ENCODE measurements around the gene ARID1B. TPM values are rescaled to one million over a fixed set of nuclear protein-coding genes. Genes with fewer than 3 reads are reported as not detected.

The ARID1B gene
- total and polyA plus RNA-seq, 2 donors (not counting 1 experiment from before 2014, with no cell fraction given) = 47.2 to 280 TPM

GRCh38 chr6:157019115-157019641, 242.0 kb downstream of the ARID1B start:
- peaks cover 77% of the 10 kb centered on the region for H3K4me1 Mint-ChIP-seq
- no peaks in the 10 kb centered on the region for H3K27me3 ChIP-seq (replicated peaks in 1 of 4; ENCODE audit: control extremely low read depth in 1 of 4, control insufficient read depth in 3 of 4, insufficient read depth in 4 of 4, low read length in 3 of 4)
- H3K79me2 ChIP-seq (ENCODE audit: control insufficient read depth, insufficient read depth, low read length) = peaks cover 73% of the 10 kb centered on the region
- peaks cover 40 to 43% of the 10 kb centered on the region in 2 donors for H3K4me1 ChIP-seq (ENCODE audit: control insufficient read depth in 2 of 2, insufficient read depth in 2 of 2, low read length in 2 of 2)
- intact Hi-C loops (cut with micrococcal nuclease) = loop anchor here (1.0 to 5.0 kb wide), 3 partner anchors 42 to 455 kb away; no protein-coding TSS in a partner anchor
- ATAC-seq (ENCODE audit: low read depth) (no peak), DNase-seq (peak; percentile 72)
- POLR2A ChIA-PET = interaction anchor here (0.5 to 1.0 kb wide), 2 partner anchors 20 to 299 kb away, joined by 4 to 5 read pairs; no protein-coding TSS in a partner anchor
- H2AFZ ChIP-seq (ENCODE audit: insufficient read depth, low read depth, low read length, poor library complexity, severe bottlenecking) = no peak overlapping the region
- peak overlapping the region; percentile 84 for H3K4me2 ChIP-seq (replicated peaks; ENCODE audit: low read depth, low read length, poor library complexity, severe bottlenecking)
- H3K27ac ChIP-seq (ENCODE audit: low read length in 2 of 2) = peak overlapping the region; percentile 74 to 100
- CTCF ChIA-PET = interaction anchor here (0.8 to 1.9 kb wide), 6 partner anchors 24 to 239 kb away, joined by 3 to 8 read pairs (median 4); no protein-coding TSS in a partner anchor
- H3K9ac ChIP-seq (ENCODE audit: low read length) = no peak overlapping the region
- peak overlapping the region; percentile 94 for H3K4me3 Mint-ChIP-seq
- no peaks in the 10 kb centered on the region for H3K36me3 ChIP-seq (replicated peaks in 1 of 2; ENCODE audit: control extremely low read depth in 1 of 2, control insufficient read depth in 1 of 2, extremely low read depth in 1 of 2, insufficient read depth in 2 of 2, low read length in 1 of 2)
- no CpG with 5 or more reads among the region's 2 CpGs for WGBS (ENCODE audit: insufficient coverage)
- no peaks in the 10 kb centered on the region for H3K9me3 Mint-ChIP-seq (ENCODE audit: insufficient read depth)
- peak overlapping the region; percentile 93 for H3K27ac Mint-ChIP-seq
- TF ChIP-seq, protein P1, sequence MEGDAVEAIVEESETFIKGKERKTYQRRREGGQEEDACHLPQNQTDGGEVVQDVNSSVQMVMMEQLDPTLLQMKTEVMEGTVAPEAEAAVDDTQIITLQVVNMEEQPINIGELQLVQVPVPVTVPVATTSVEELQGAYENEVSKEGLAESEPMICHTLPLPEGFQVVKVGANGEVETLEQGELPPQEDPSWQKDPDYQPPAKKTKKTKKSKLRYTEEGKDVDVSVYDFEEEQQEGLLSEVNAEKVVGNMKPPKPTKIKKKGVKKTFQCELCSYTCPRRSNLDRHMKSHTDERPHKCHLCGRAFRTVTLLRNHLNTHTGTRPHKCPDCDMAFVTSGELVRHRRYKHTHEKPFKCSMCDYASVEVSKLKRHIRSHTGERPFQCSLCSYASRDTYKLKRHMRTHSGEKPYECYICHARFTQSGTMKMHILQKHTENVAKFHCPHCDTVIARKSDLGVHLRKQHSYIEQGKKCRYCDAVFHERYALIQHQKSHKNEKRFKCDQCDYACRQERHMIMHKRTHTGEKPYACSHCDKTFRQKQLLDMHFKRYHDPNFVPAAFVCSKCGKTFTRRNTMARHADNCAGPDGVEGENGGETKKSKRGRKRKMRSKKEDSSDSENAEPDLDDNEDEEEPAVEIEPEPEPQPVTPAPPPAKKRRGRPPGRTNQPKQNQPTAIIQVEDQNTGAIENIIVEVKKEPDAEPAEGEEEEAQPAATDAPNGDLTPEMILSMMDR (IDR thresholded peaks at IDR 0.05) = no peak
- no peak for TF ChIP-seq EZH2 (IDR thresholded peaks at IDR 0.05; ENCODE audit: borderline replicate concordance, insufficient read depth, low read depth, low read length, poor library complexity, severe bottlenecking)
- H4K20me1 ChIP-seq (ENCODE audit: control insufficient read depth, insufficient read depth, low read length, poor library complexity, severe bottlenecking) = peaks cover 42% of the 10 kb centered on the region
- no peaks in the 10 kb centered on the region for H3K27me3 Mint-ChIP-seq
- H3K9me3 ChIP-seq (ENCODE audit: control extremely low read depth in 1 of 3, control insufficient read depth in 2 of 3, insufficient read depth in 1 of 3, low read length in 2 of 3) = no peaks in the 10 kb centered on the region
- peak overlapping the region in 1 of 5 experiments; percentile 47 for H3K4me3 ChIP-seq (ENCODE audit: control extremely low read depth in 1 of 5, extremely low read depth in 1 of 5, insufficient read depth in 1 of 5, low read depth in 2 of 5, low read length in 4 of 5)

DNA sequence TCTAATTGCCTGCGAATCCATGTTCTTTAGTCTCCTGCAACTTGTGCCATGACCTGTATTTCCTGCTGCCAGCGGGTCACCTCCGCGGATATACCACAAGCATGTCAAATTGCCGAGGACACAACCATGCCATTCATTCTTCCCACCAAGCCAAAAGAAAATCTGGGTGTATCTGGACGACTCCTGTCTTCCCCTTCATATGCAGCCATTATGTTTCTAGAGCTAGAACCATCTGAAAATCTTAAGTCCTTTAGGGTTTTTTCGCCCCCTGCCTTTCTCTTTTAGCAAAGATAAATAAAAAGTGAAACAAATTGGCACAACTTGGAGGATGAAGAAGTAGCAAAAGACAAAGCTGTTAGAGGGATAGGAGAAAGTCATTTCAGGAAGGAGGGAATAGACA, 242.6 kb downstream of the ARID1B start:
- peaks cover 74% of the 10 kb centered on the region for H3K4me1 Mint-ChIP-seq
- H3K27ac Mint-ChIP-seq = peak overlapping the region; percentile 93
- H3K9ac ChIP-seq (ENCODE audit: low read length) = peak overlapping the region; percentile 31
- WGBS (ENCODE audit: insufficient coverage) = 57% methylated on average over 5 of the region's 7 CpGs
- no peak overlapping the region for H2AFZ ChIP-seq (ENCODE audit: insufficient read depth, low read depth, low read length, poor library complexity, severe bottlenecking)
- H3K79me2 ChIP-seq (ENCODE audit: control insufficient read depth, insufficient read depth, low read length) = peaks cover 73% of the 10 kb centered on the region
- H3K4me1 ChIP-seq (ENCODE audit: control insufficient read depth in 2 of 2, insufficient read depth in 2 of 2, low read length in 2 of 2) = peaks cover 40 to 43% of the 10 kb centered on the region in 2 donors
- DNase-seq = peak; percentile 63
- no peak for TF ChIP-seq EZH2 (IDR thresholded peaks at IDR 0.05; ENCODE audit: borderline replicate concordance, insufficient read depth, low read depth, low read length, poor library complexity, severe bottlenecking)
- TF ChIP-seq, protein P1 (IDR thresholded peaks at IDR 0.05) = peak; percentile 26
- peak overlapping the region; percentile 74 to 100 for H3K27ac ChIP-seq (ENCODE audit: low read length in 2 of 2)
- H3K27me3 ChIP-seq (replicated peaks in 1 of 4; ENCODE audit: control extremely low read depth in 1 of 4, control insufficient read depth in 3 of 4, insufficient read depth in 4 of 4, low read length in 3 of 4) = no peaks in the 10 kb centered on the region
- H3K27me3 Mint-ChIP-seq = no peaks in the 10 kb centered on the region
- ChIA-PET CTCF (interaction anchor here (0.7 to 1.9 kb wide), 11 partner anchors 12 to 454 kb away, joined by 3 to 8 read pairs (median 4); no protein-coding TSS in a partner anchor), POLR2A (interaction anchor here (0.5 to 2.1 kb wide), 3 partner anchors 20 to 299 kb away, joined by 4 to 7 read pairs (median 5); no protein-coding TSS in a partner anchor)
- intact Hi-C loops (cut with micrococcal nuclease) = loop anchor here (1.0 to 5.0 kb wide), 4 partner anchors 42 to 623 kb away; no protein-coding TSS in a partner anchor
- peak overlapping the region; percentile 84 for H3K4me2 ChIP-seq (replicated peaks; ENCODE audit: low read depth, low read length, poor library complexity, severe bottlenecking)
- no peaks in the 10 kb centered on the region for H3K9me3 ChIP-seq (ENCODE audit: control extremely low read depth in 1 of 3, control insufficient read depth in 2 of 3, insufficient read depth in 1 of 3, low read length in 2 of 3)
- ATAC-seq (ENCODE audit: low read depth) = no peak
- H3K36me3 ChIP-seq (replicated peaks in 1 of 2; ENCODE audit: control extremely low read depth in 1 of 2, control insufficient read depth in 1 of 2, extremely low read depth in 1 of 2, insufficient read depth in 2 of 2, low read length in 1 of 2) = no peaks in the 10 kb centered on the region
- no peaks in the 10 kb centered on the region for H3K9me3 Mint-ChIP-seq (ENCODE audit: insufficient read depth)
- H4K20me1 ChIP-seq (ENCODE audit: control insufficient read depth, insufficient read depth, low read length, poor library complexity, severe bottlenecking) = peaks cover 44% of the 10 kb centered on the region
- H3K4me3 Mint-ChIP-seq = peak overlapping the region; percentile 94
- H3K4me3 ChIP-seq (ENCODE audit: control extremely low read depth in 1 of 5, extremely low read depth in 1 of 5, insufficient read depth in 1 of 5, low read depth in 2 of 5, low read length in 4 of 5) = peak overlapping the region in 1 of 5 experiments; percentile 47
